AG10803 (cell line): ENCODE measurements around the gene ZNF878.
"Not testable (repeated sequence)": the region's sequence is repeated elsewhere in the genome, so short reads cannot be mapped to it uniquely, and the experiment has no call there.

Experiments used
- DNase-seq: peaks from one replicate; pipeline ENCODE4 v3.0.0; 2010; ENCODE audit warnings: low read depth
- H3K4me3 ChIP-seq: 2 replicates; pipeline ENCODE4 v1.5.1; 2011; ENCODE audit warnings: mild to moderate bottlenecking, low read length, control low read depth
- CTCF ChIP-seq: conservative IDR thresholded peaks from 2 replicates; pipeline ENCODE4 v1.5.1; 2011; ENCODE audit warnings: mild to moderate bottlenecking, low read length, control low read depth, inconsistent platforms

The ZNF878 gene

GRCh38 chr19:12085074-12085818 lies 32.5 kb upstream of the ZNF878 start:
- no peak overlapping the region for H3K4me3 ChIP-seq
- no peak for TF ChIP-seq CTCF
- DNase-seq = no peak

GRCh38 chr19:12083336-12083735 lies 30.6 kb upstream of the ZNF878 start:
- not testable (repeated sequence) for DNase-seq, H3K4me3 ChIP-seq

GRCh38 chr19:12077375-12077774 lies 24.6 kb upstream of the ZNF878 start:
- TF ChIP-seq CTCF = no peak
- H3K4me3 ChIP-seq = no peak overlapping the region
- no peak for DNase-seq

- not testable (repeated sequence) for DNase-seq, H3K4me3 ChIP-seq
Observed at GRCh38 chr19:12076331-12076730, 23.6 kb upstream of the ZNF878 start.

- DNase-seq = no peak
- H3K4me3 ChIP-seq = no peak overlapping the region
- TF ChIP-seq CTCF = no peak
Observed at GRCh38 chr19:12075538-12076139, 22.9 kb upstream of the ZNF878 start.

GRCh38 chr19:12064590-12065538 lies 12.1 kb upstream of the ZNF878 start, which contains the start of gene ZNF844:
Gene ZNF844 (plus strand): TSS chr19:12064731. CDS start chr19:12064874, 143 bp downstream.
- DNase-seq = peak; percentile 90
- H3K4me3 ChIP-seq = peak within 1 kb of the TSS; percentile 97
- TF ChIP-seq CTCF = no peak

- no peak overlapping the region for H3K4me3 ChIP-seq
- no peak for TF ChIP-seq CTCF
- DNase-seq = no peak
Observed at GRCh38 chr19:12055784-12056183, 3.0 kb upstream of the ZNF878 start.
